ENCODE data around the gene SLC26A11.

- TF ChIP-seq, protein P1, sequence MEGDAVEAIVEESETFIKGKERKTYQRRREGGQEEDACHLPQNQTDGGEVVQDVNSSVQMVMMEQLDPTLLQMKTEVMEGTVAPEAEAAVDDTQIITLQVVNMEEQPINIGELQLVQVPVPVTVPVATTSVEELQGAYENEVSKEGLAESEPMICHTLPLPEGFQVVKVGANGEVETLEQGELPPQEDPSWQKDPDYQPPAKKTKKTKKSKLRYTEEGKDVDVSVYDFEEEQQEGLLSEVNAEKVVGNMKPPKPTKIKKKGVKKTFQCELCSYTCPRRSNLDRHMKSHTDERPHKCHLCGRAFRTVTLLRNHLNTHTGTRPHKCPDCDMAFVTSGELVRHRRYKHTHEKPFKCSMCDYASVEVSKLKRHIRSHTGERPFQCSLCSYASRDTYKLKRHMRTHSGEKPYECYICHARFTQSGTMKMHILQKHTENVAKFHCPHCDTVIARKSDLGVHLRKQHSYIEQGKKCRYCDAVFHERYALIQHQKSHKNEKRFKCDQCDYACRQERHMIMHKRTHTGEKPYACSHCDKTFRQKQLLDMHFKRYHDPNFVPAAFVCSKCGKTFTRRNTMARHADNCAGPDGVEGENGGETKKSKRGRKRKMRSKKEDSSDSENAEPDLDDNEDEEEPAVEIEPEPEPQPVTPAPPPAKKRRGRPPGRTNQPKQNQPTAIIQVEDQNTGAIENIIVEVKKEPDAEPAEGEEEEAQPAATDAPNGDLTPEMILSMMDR (IDR thresholded peaks at IDR 0.05) = no peak
- TF ChIP-seq ZFX (IDR thresholded peaks at IDR 0.05; ENCODE audit: borderline replicate concordance) = no peak
These were observed 40.0 kb upstream of the SLC26A11 start for GRCh38 chr17:80180192-80180591.

Data from 22Rv1 (cell line).